Hepatocyte (in vitro differentiated cells): ENCODE data around the gene SPINT2. TPM values are rescaled to one million over a fixed set of nuclear protein-coding genes. Genes with fewer than 3 reads are reported as not detected.

Experiments
- DNase-seq: peaks from one replicate; pipeline ENCODE4 v3.0.0-alpha.2; 2016; ENCODE audit warnings: low spot score
- H2AFZ ChIP-seq: fragments of 200-600 bp; sonication (generic); 2 replicates; pipeline ENCODE4 v1.6.0; 2016; ENCODE audit warnings: antibody characterized with exemption, mild to moderate bottlenecking
- H3K27ac ChIP-seq: fragments of 200-600 bp; sonication (generic); 2 replicates; pipeline ENCODE4 v1.5.1; 2016; ENCODE audit warnings: mild to moderate bottlenecking
- H3K27me3 ChIP-seq: fragments of 200-600 bp; sonication (generic); 2 replicates; pipeline ENCODE4 v1.6.1; 2016
- H3K36me3 ChIP-seq: fragments of 200-600 bp; sonication (generic); replicated peaks from 2 replicates; pipeline ENCODE4 v1.5.1; 2016; ENCODE audit warnings: low read depth; ENCODE audit not compliant: insufficient read depth
- H3K4me1 ChIP-seq: fragments of 200-600 bp; sonication (generic); 2 replicates; pipeline ENCODE4 v1.5.1; 2016; ENCODE audit warnings: mild to moderate bottlenecking, moderate library complexity; ENCODE audit not compliant: insufficient read depth
- H3K4me2 ChIP-seq: fragments of 200-600 bp; sonication (generic); 2 replicates; pipeline ENCODE4 v1.6.0; 2016
- H3K4me3 ChIP-seq: fragments of 200-600 bp; sonication (generic); 2 replicates; pipeline ENCODE4 v1.5.1; 2016; ENCODE audit warnings: mild to moderate bottlenecking
- H3K79me2 ChIP-seq: fragments of 200-600 bp; sonication (generic); 2 replicates; pipeline ENCODE4 v1.6.0; 2017; ENCODE audit warnings: mild to moderate bottlenecking
- H3K9me2 ChIP-seq: fragments of 200-600 bp; sonication (generic); replicated peaks from 2 replicates; pipeline ENCODE4 v1.6.0; 2017; ENCODE audit warnings: mild to moderate bottlenecking; ENCODE audit not compliant: insufficient read depth
- H3K9me3 ChIP-seq: fragments of 200-600 bp; sonication (generic); 2 replicates; pipeline ENCODE4 v1.5.1; 2016; ENCODE audit warnings: low read depth, mild to moderate bottlenecking
- H4K20me1 ChIP-seq: fragments of 200-600 bp; sonication (generic); 2 replicates; pipeline ENCODE4 v1.6.0; 2016; ENCODE audit warnings: mild to moderate bottlenecking; ENCODE audit not compliant: insufficient read depth, poor library complexity, severe bottlenecking
- CTCF ChIP-seq: fragments of 200-600 bp; sonication (generic); IDR thresholded peaks from 2 replicates; pipeline ENCODE4 v1.5.1; 2016; ENCODE audit warnings: antibody characterized with exemption, mild to moderate bottlenecking; ENCODE audit not compliant: poor library complexity
- EZH2 ChIP-seq: fragments of 200-600 bp; sonication (generic); IDR thresholded peaks from 2 replicates; pipeline ENCODE4 v1.6.1; 2016; ENCODE audit warnings: antibody characterized with exemption, mild to moderate bottlenecking, borderline replicate concordance
- EZH2phosphoT487 ChIP-seq: fragments of 200-600 bp; sonication (generic); IDR thresholded peaks from one replicate; pipeline ENCODE4 v1.6.1; 2018; ENCODE audit warnings: antibody characterized with exemption, mild to moderate bottlenecking, low read depth, moderate library complexity; ENCODE audit not compliant: unreplicated experiment, severe bottlenecking
- WGBS: methylation state at CpG from one replicate; pipeline ENCODE4 v1.1.6; 2016; ENCODE audit warnings: low lambda C conversion rate; ENCODE audit errors: missing lambda C conversion rate; 5-methylcytosine and 5-hydroxymethylcytosine counted together
- polyA plus RNA-seq: library from polyadenylated mRNA; unstranded; fragments of >200 nt; fragmentation: Nextera tagmentation; extraction: Ambion mirVana; gene quantifications from 2 replicates; pipeline ENCODE4 v1.2.1, GENCODE V29; 2016
- total RNA-seq: library from RNA; depleted of rRNA; stranded (reverse); fragments of >200 nt; gene quantifications from 2 replicates; pipeline ENCODE4 v1.2.3, GENCODE V29; 2014

Gene SPINT2
- total and polyA plus RNA-seq, 2 experiments from 2014 or later = 508 to 834 TPM

GRCh38 chr19:38274739-38275138, 10.4 kb downstream of the SPINT2 start:
- no peaks in the 10 kb centered on the region for H3K9me2 ChIP-seq
- H3K27me3 ChIP-seq = no peaks in the 10 kb centered on the region
- no peak overlapping the region for H3K4me2 ChIP-seq
- H3K79me2 ChIP-seq = peaks cover 93% of the 10 kb centered on the region
- no peak overlapping the region for H2AFZ ChIP-seq
- no peaks in the 10 kb centered on the region for H3K36me3 ChIP-seq
- TF ChIP-seq CTCF (no peak), EZH2phosphoT487 (no peak), EZH2 (no peak)
- 82% methylated on average over 9 of the region's 9 CpGs for WGBS
- H3K27ac ChIP-seq = no peak overlapping the region
- H3K4me1 ChIP-seq = peaks cover 44% of the 10 kb centered on the region
- H3K4me3 ChIP-seq = no peak overlapping the region
- peaks cover 49% of the 10 kb centered on the region for H4K20me1 ChIP-seq
- H3K9me3 ChIP-seq = no peaks in the 10 kb centered on the region
- no peak for DNase-seq

GRCh38 chr19:38276942-38277517, 12.7 kb downstream of the SPINT2 start:
- Histone ChIP-seq H3K79me2 (peaks cover 93% of the 10 kb centered on the region), H4K20me1 (peaks cover 55% of the 10 kb centered on the region), H3K4me2 (peak overlapping the region; percentile 42), H3K27ac (peak overlapping the region; percentile 39), H3K4me3 (no peak overlapping the region), H3K9me3 (no peaks in the 10 kb centered on the region), H3K9me2 (no peaks in the 10 kb centered on the region), H2AFZ (no peak overlapping the region), H3K27me3 (no peaks in the 10 kb centered on the region), H3K4me1 (peaks cover 33% of the 10 kb centered on the region), H3K36me3 (no peaks in the 10 kb centered on the region)
- TF ChIP-seq EZH2 (no peak), EZH2phosphoT487 (no peak), CTCF (no peak)
- DNase-seq = no peak
- 88% methylated on average over 7 of the region's 7 CpGs for WGBS

- Histone ChIP-seq H3K9me2 (no peaks in the 10 kb centered on the region), H3K4me2 (peak overlapping the region; percentile 42), H3K9me3 (no peaks in the 10 kb centered on the region), H4K20me1 (peaks cover 55% of the 10 kb centered on the region), H2AFZ (no peak overlapping the region), H3K36me3 (no peaks in the 10 kb centered on the region), H3K4me1 (peaks cover 30% of the 10 kb centered on the region), H3K27ac (peak overlapping the region; percentile 39), H3K4me3 (no peak overlapping the region), H3K27me3 (no peaks in the 10 kb centered on the region), H3K79me2 (peaks cover 93% of the 10 kb centered on the region)
- no peak for TF ChIP-seq CTCF
- no peak for DNase-seq
- WGBS = 49% methylated on average over 5 of the region's 5 CpGs
These were observed 13.2 kb downstream of the SPINT2 start for GRCh38 chr19:38277549-38277948.
